GM12872 (cell line): Measurements from ENCODE around the gene LRRC73.

Source experiments
- CTCF ChIP-seq: IDR thresholded peaks from 3 replicates; pipeline ENCODE4 v1.5.1; 2011; ENCODE audit warnings: low read depth, mild to moderate bottlenecking, low read length, moderate library complexity; ENCODE audit not compliant: insufficient read depth

Gene LRRC73

DNA sequence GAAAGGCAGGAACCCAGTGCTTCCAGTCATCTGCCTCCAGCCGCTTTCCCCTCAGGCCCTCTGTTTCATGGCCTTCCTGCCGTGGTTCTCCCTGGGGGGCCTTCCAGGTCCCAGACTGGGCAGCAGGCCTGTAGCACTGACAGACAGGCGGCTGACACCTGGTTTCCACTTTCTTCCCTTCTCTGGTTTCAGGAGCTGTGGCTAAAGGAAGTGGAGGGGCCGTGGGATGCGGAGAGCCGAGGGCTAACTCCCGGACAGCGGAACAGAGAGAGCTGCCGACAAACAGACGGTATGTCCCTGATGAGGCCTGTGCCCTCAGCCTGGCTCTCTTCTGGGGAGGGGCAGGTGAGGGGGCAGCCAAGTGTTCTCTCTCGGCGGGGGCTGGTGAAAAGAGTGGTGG, 12.5 kb downstream of the LRRC73 start:
- TF ChIP-seq CTCF, result no peak

GRCh38 chr6:43497129-43497396, 13.1 kb downstream of the LRRC73 start:
- no peak for TF ChIP-seq CTCF

- TF ChIP-seq CTCF, result peak; percentile 61
Measured at GRCh38 chr6:43496370-43497128, 13.6 kb downstream of the LRRC73 start.

- 0 out of 3 replicates have a peak, but pooled peaks have one; percentile 11 for TF ChIP-seq CTCF
Measured at GRCh38 chr6:43495409-43495941, 14.7 kb downstream of the LRRC73 start.

GRCh38 chr6:43494766-43495165, 15.4 kb downstream of the LRRC73 start:
- TF ChIP-seq CTCF, result no peak

DNA sequence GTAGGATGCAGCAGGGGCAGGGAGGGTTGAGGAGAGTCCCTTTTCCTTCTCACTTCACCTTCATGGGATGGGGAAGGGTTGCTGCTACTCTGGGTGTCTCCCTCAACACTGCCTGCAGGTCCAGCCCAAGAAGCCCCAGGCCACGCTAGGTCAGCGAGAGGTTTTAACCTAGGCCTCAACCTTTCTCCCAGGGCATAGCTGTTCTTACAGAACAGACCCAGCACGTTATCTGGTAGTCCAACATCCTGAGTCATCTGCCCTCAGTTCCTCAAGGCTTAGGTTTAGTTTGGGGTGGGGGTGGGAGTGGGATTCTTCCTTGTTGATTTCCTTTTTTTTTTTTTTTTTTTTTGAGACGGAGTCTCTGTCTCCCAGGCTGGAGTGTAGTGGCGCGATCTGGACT, 15.8 kb downstream of the LRRC73 start:
- no peak for TF ChIP-seq CTCF

DNA sequence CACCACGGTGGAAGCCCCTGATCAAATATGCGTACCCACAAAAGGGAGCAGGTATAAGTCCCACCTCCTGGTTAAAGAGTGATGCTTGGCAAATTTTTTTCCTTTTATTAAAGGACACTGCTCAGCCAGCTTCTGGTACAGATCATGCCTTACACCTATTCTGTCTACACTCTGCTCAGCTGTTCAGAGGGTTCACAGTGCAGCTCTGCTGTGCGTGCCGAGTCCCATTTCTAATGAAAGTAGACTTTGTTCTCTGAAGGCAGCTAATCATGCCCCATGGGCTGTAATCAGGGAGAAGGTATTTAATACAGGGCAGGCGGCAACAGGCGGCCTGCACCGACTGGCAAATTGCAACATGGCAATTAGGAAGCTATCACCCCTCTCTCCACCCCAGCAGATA, 16.3 kb downstream of the LRRC73 start:
- no peak for TF ChIP-seq CTCF

DNA sequence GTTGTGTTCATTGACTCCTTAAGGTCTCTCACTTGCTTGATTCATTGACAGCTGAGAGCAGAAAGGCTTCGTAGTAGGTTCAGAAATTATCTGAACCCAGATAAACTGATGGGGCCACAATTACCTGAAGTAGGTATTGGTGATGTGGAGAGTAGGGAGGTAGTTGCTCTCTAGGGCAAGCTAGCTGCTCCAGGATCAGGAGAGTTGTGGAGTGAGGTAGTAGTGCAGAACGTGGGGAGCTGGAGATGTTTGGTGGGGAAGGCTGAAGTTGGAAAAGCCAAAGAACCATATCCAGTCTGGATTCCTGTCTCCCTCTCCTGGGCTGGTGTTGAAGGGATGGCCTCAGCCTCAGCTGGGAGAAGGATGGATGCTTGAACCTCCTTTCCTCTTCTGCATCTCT, 16.9 kb downstream of the LRRC73 start:
- TF ChIP-seq CTCF, result no peak
